H1 (cell line): ENCODE measurements around the gene KRTDAP. TPM values are rescaled to one million over a fixed set of nuclear protein-coding genes. Genes with fewer than 3 reads are reported as not detected.

Source experiments
- BACH1 ChIP-seq: IDR thresholded peaks from 2 replicates; pipeline ENCODE4 v1.6.1; 2012; ENCODE audit warnings: low read length, improper control_type of control experiment
- JUND ChIP-seq: IDR thresholded peaks from 2 replicates; pipeline ENCODE4 v1.6.1; 2011; ENCODE audit warnings: mild to moderate bottlenecking, improper control_type of control experiment, low read length
- RNF2 ChIP-seq: fragments of 200-900, 300-1000 bp; sonication (generic); IDR thresholded peaks from 2 replicates; pipeline ENCODE4 v1.7.1; 2016; ENCODE audit warnings: borderline replicate concordance, low read depth, mild to moderate bottlenecking, antibody characterized with exemption, low read length; ENCODE audit not compliant: poor library complexity, severe bottlenecking; ENCODE audit errors: missing control alignments
- TBP ChIP-seq: IDR thresholded peaks from 2 replicates; pipeline ENCODE4 v1.6.1; 2011; ENCODE audit warnings: low read depth, low read length, improper control_type of control experiment
- polyA plus RNA-seq, 7 experiments: library from polyadenylated mRNA; depleted of rRNA in 3 of 7; stranded (reverse) in 5 of 7; unstranded in 2 of 7; fragments of >200 nt in 5 of 7; fragments of 200-250 nt in 2 of 7; gene quantifications; 1 replicate in 5 of 7; 2 replicates in 1 of 7; 4 replicates in 1 of 7; pipeline versions ENCODE4 v1.2.1 to v1.2.3, GENCODE V29; 2011 to 2013; ENCODE audit warnings: missing spikeins in 2 of 7, mixed read lengths in 2 of 7
- total RNA-seq: library from RNA; stranded (reverse); fragmentation: NEBNext Ultra II Directional; extraction: Animal tissue kit (Norgen Biotek cat#: 25700); gene quantifications from 2 replicates; pipeline ENCODE4 v1.2.1, GENCODE V29; 2021
- TF ChIP-seq, protein P1 (sequence below): IDR thresholded peaks from 2 replicates; pipeline ENCODE4 v1.6.1; 2012; ENCODE audit warnings: low read length, inconsistent platforms

The KRTDAP gene
- total and polyA plus RNA-seq, 2 of the 8 experiments (the other 6 are each of a cell fraction or from before 2014, with no cell fraction given): 0.69 to 0.88 TPM

DNA sequence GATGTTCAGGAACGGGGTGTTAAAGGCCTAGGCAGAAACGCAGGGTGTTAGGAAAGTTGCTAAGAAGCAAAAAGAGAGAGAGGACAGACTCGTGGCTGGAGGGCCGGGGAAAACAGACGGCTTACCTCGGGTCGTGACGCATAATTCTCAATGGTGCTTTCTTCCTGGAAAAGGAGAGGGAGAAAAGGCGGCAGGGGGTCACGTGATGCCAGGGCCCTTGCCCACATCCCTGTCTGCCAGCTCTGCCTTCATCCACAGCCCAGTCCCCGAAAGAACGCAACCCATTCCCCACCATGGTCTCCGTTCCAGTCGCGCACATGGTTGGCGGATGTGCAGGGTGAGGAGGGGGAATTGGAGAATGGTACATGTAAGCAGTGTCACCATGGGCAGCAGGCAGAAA, 1.6 kb downstream of the KRTDAP start (continued):
- no peak for TF ChIP-seq BACH1
- TF ChIP-seq JUND: no peak
- no peak for TF ChIP-seq TBP
- no peak for TF ChIP-seq RNF2
- TF ChIP-seq, protein P1, sequence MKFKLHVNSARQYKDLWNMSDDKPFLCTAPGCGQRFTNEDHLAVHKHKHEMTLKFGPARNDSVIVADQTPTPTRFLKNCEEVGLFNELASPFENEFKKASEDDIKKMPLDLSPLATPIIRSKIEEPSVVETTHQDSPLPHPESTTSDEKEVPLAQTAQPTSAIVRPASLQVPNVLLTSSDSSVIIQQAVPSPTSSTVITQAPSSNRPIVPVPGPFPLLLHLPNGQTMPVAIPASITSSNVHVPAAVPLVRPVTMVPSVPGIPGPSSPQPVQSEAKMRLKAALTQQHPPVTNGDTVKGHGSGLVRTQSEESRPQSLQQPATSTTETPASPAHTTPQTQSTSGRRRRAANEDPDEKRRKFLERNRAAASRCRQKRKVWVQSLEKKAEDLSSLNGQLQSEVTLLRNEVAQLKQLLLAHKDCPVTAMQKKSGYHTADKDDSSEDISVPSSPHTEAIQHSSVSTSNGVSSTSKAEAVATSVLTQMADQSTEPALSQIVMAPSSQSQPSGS: no peak
- TF ChIP-seq, all 59 proteins: peak for 0
